ENCODE measurements around the gene ZNF165. TPM values are rescaled to one million over a fixed set of nuclear protein-coding genes. Genes with fewer than 3 reads are reported as not detected.

Gene ZNF165
- total RNA-seq, 2 experiments from 2014 or later, result 6.1 to 6.5 TPM

GRCh38 chr6:28124350-28124970 lies 44.1 kb downstream of the ZNF165 start, which contains the start of gene ZSCAN16:
Gene ZSCAN16, plus strand, starts transcription at chr6:28124609. Its CDS starts 835 bp downstream, at chr6:28125444.
- H3K4me3 Mint-ChIP-seq, result peak within 1 kb of the TSS; percentile 94
- peak; percentile 78 for DNase-seq
- H3K9me3 Mint-ChIP-seq, result no peaks in the 10 kb centered on the region
- peaks cover 47% of the 10 kb centered on the region for H3K4me1 Mint-ChIP-seq (ENCODE audit: low read depth)
- H3K27ac Mint-ChIP-seq, result peak within 1 kb of the TSS; percentile 89
- H3K27me3 Mint-ChIP-seq (ENCODE audit: low read depth), result no peaks in the 10 kb centered on the region
- intact Hi-C loops (cut with micrococcal nuclease), result loop anchor here (2.0 kb wide), 2 partner anchors 16 to 20 kb away; partner anchors contain the start of gene ZKSCAN8
- H3K36me3 Mint-ChIP-seq (ENCODE audit: low read depth), result peaks cover 36% of the 10 kb centered on the region
- CTCF ChIA-PET, result no interaction called here

GRCh38 chr6:28124971-28125353 lies 44.6 kb downstream of the ZNF165 start:
- Mint-ChIP-seq H3K36me3 (ENCODE audit: low read depth) (peaks cover 34% of the 10 kb centered on the region), H3K27ac (peak overlapping the region; percentile 89), H3K4me1 (ENCODE audit: low read depth) (peaks cover 51% of the 10 kb centered on the region), H3K9me3 (no peaks in the 10 kb centered on the region), H3K4me3 (peak overlapping the region; percentile 94), H3K27me3 (ENCODE audit: low read depth) (no peaks in the 10 kb centered on the region)
- DNase-seq, result no peak
- intact Hi-C loops (cut with micrococcal nuclease), result loop anchor here (2.0 kb wide), 2 partner anchors 16 to 20 kb away; partner anchors contain the start of gene ZKSCAN8
- CTCF ChIA-PET, result interaction anchor here (1.0 to 1.4 kb wide), 2 partner anchors 12 to 231 kb away, joined by 3 read pairs; no protein-coding TSS in a partner anchor

- CTCF ChIA-PET, result interaction anchor here (1.0 to 1.4 kb wide), 2 partner anchors 12 to 230 kb away, joined by 3 read pairs; no protein-coding TSS in a partner anchor
- Mint-ChIP-seq H3K27ac (peak overlapping the region; percentile 89), H3K4me1 (ENCODE audit: low read depth) (peaks cover 54% of the 10 kb centered on the region), H3K36me3 (ENCODE audit: low read depth) (peaks cover 30% of the 10 kb centered on the region), H3K27me3 (ENCODE audit: low read depth) (no peaks in the 10 kb centered on the region), H3K9me3 (no peaks in the 10 kb centered on the region), H3K4me3 (peak overlapping the region; percentile 94)
- DNase-seq, result no peak
- intact Hi-C loops (cut with micrococcal nuclease), result loop anchor here (2.0 kb wide), 2 partner anchors 15 to 21 kb away; partner anchors contain the start of gene ZKSCAN8
Observed at GRCh38 chr6:28125401-28125800, 45.0 kb downstream of the ZNF165 start.

- Mint-ChIP-seq H3K9me3 (no peaks in the 10 kb centered on the region), H3K4me1 (ENCODE audit: low read depth) (peaks cover 65% of the 10 kb centered on the region), H3K27me3 (ENCODE audit: low read depth) (no peaks in the 10 kb centered on the region), H3K36me3 (ENCODE audit: low read depth) (peaks cover 16% of the 10 kb centered on the region), H3K4me3 (peak overlapping the region; percentile 11), H3K27ac (peak overlapping the region; percentile 48)
- DNase-seq, result peak; percentile 57
- intact Hi-C loops (cut with micrococcal nuclease), result loop anchor here (1.0 to 10.0 kb wide), 2 partner anchors 222 to 761 kb away; no protein-coding TSS in a partner anchor
- CTCF ChIA-PET, result interaction anchor here (0.8 kb wide), 1 partner anchor 222 kb away, joined by 3 read pairs; no protein-coding TSS in a partner anchor
Observed at GRCh38 chr6:28134015-28134414, 53.6 kb downstream of the ZNF165 start.

GRCh38 chr6:28134716-28135115 lies 54.3 kb downstream of the ZNF165 start:
- H3K4me1 Mint-ChIP-seq (ENCODE audit: low read depth), result peaks cover 65% of the 10 kb centered on the region
- no peak overlapping the region for H3K4me3 Mint-ChIP-seq
- H3K27me3 Mint-ChIP-seq (ENCODE audit: low read depth), result no peaks in the 10 kb centered on the region
- CTCF ChIA-PET, result interaction anchor here (0.8 kb wide), 1 partner anchor 9 kb away, joined by 7 read pairs; no protein-coding TSS in a partner anchor
- no peak for DNase-seq
- peak overlapping the region; percentile 74 for H3K27ac Mint-ChIP-seq
- no peaks in the 10 kb centered on the region for H3K9me3 Mint-ChIP-seq
- H3K36me3 Mint-ChIP-seq (ENCODE audit: low read depth), result peaks cover 12% of the 10 kb centered on the region
- intact Hi-C loops (cut with micrococcal nuclease), result loop anchor here (1.0 to 10.0 kb wide), 5 partner anchors 222 to 760 kb away; a partner anchor contains a TSS

GRCh38 chr6:28135393-28135792 lies 55.0 kb downstream of the ZNF165 start:
- peaks cover 12% of the 10 kb centered on the region for H3K36me3 Mint-ChIP-seq (ENCODE audit: low read depth)
- H3K27ac Mint-ChIP-seq, result peak overlapping the region; percentile 99
- CTCF ChIA-PET, result no interaction called here
- no peaks in the 10 kb centered on the region for H3K27me3 Mint-ChIP-seq (ENCODE audit: low read depth)
- no peaks in the 10 kb centered on the region for H3K9me3 Mint-ChIP-seq
- no peak for DNase-seq
- H3K4me1 Mint-ChIP-seq (ENCODE audit: low read depth), result peaks cover 67% of the 10 kb centered on the region
- intact Hi-C loops (cut with micrococcal nuclease), result loop anchor here (5.0 to 10.0 kb wide), 4 partner anchors 318 to 759 kb away; a partner anchor contains a TSS
- peak overlapping the region; percentile 97 for H3K4me3 Mint-ChIP-seq

GRCh38 chr6:28136585-28137504 lies 56.5 kb downstream of the ZNF165 start:
- Mint-ChIP-seq H3K9me3 (no peaks in the 10 kb centered on the region), H3K4me1 (ENCODE audit: low read depth) (peaks cover 63% of the 10 kb centered on the region)
- intact Hi-C loops (cut with micrococcal nuclease), result loop anchor here (1.0 to 10.0 kb wide), 11 partner anchors 33 to 758 kb away; partner anchors contain the start of genes ZKSCAN4 and ZSCAN12

GRCh38 chr6:28137505-28137981 lies 57.2 kb downstream of the ZNF165 start:
- H3K27ac Mint-ChIP-seq, result peak overlapping the region; percentile 99
- intact Hi-C loops (cut with micrococcal nuclease), result loop anchor here (1.0 to 10.0 kb wide), 10 partner anchors 33 to 757 kb away; partner anchors contain the start of genes ZKSCAN4 and ZSCAN12
- peak; percentile 39 for DNase-seq
- peak overlapping the region; percentile 97 for H3K4me3 Mint-ChIP-seq
- H3K9me3 Mint-ChIP-seq, result no peaks in the 10 kb centered on the region
- no peaks in the 10 kb centered on the region for H3K27me3 Mint-ChIP-seq (ENCODE audit: low read depth)
- CTCF ChIA-PET, result interaction anchor here (0.9 to 1.1 kb wide), 2 partner anchors 12 to 223 kb away, joined by 3 read pairs; no protein-coding TSS in a partner anchor
- peaks cover 61% of the 10 kb centered on the region for H3K4me1 Mint-ChIP-seq (ENCODE audit: low read depth)
- H3K36me3 Mint-ChIP-seq (ENCODE audit: low read depth), result peaks cover 11% of the 10 kb centered on the region

More at GRCh38 chr6:28136585-28137504, 56.5 kb downstream of the ZNF165 start:
- Mint-ChIP-seq H3K36me3 (ENCODE audit: low read depth) (peaks cover 9% of the 10 kb centered on the region), H3K27ac (peak overlapping the region; percentile 99), H3K27me3 (ENCODE audit: low read depth) (no peaks in the 10 kb centered on the region), H3K4me3 (peak overlapping the region; percentile 97)
- DNase-seq, result peak; percentile 82
- CTCF ChIA-PET, result interaction anchor here (1.1 kb wide), 1 partner anchor 11 kb away, joined by 3 read pairs; no protein-coding TSS in a partner anchor

Other genes with a start within 250 kb of the ZNF165 start
- not detected for gene OR2B2, start 168.2 kb upstream of the ZNF165 start, total RNA-seq
- gene OR2B6, start 123.3 kb upstream of the ZNF165 start, total RNA-seq, result not detected
- gene ZSCAN16, start 44.0 kb downstream of the ZNF165 start, total RNA-seq, result 1 to 10 TPM; 2.3 TPM
- 10 to 100 TPM; 14.8 to 15.0 TPM for gene ZKSCAN8, start 61.3 kb downstream of the ZNF165 start, total RNA-seq
- under 1 TPM; 0.74 to 0.88 TPM for gene ZSCAN9, start 144.7 kb downstream of the ZNF165 start, total RNA-seq
- gene ZKSCAN4, start 171.7 kb downstream of the ZNF165 start, total RNA-seq, result 1 to 10 TPM; 3.5 TPM
- gene NKAPL, start 178.7 kb downstream of the ZNF165 start, total RNA-seq, result under 1 TPM in 1 of 2 experiments, not detected in 1; 0.12 TPM
- 1 to 10 TPM; 2.7 to 3.8 TPM for gene ZSCAN26, start 186.6 kb downstream of the ZNF165 start, total RNA-seq
- gene PGBD1, start 201.0 kb downstream of the ZNF165 start, total RNA-seq, result under 1 TPM; 0.64 to 0.69 TPM

Data from activated naive CD4-positive, alpha-beta T cell treated with anti-CD3 and anti-CD28 coated beads for 36 hours (primary cell).